Stimulated activated CD4-positive, alpha-beta T cell treated with anti-CD3 and anti-CD28 coated beads, Interleukin-1b, Interleukin-23, amount 100 ng/mL, for 48 hours (primary cell): ENCODE results near the gene CACNA2D4.

Experiments used
- DNase-seq: peaks from one replicate; pipeline ENCODE4 v3.0.0-alpha.2; 2020

CACNA2D4 gene

GRCh38 chr12:1917172-1918070 is 1.0 kb downstream of the CACNA2D4 start:
- no peak for DNase-seq

GRCh38 chr12:1916371-1917171 is 1.9 kb downstream of the CACNA2D4 start:
- DNase-seq, result no peak

- DNase-seq, result peak; percentile 19
Observed at GRCh38 chr12:1915082-1915968, 3.1 kb downstream of the CACNA2D4 start.

GRCh38 chr12:1914114-1914911 is 4.1 kb downstream of the CACNA2D4 start:
- DNase-seq, result no peak

GRCh38 chr12:1913377-1914113 is 4.9 kb downstream of the CACNA2D4 start:
- no peak for DNase-seq

- DNase-seq, result no peak
Observed at GRCh38 chr12:1912580-1913376, 5.7 kb downstream of the CACNA2D4 start.

GRCh38 chr12:1911598-1912575 is 6.6 kb downstream of the CACNA2D4 start:
- DNase-seq, result no peak

GRCh38 chr12:1910468-1910867 is 8.0 kb downstream of the CACNA2D4 start:
- DNase-seq, result no peak

GRCh38 chr12:1908758-1909157 is 9.7 kb downstream of the CACNA2D4 start:
- DNase-seq, result no peak

GRCh38 chr12:1907652-1908611 is 10.5 kb downstream of the CACNA2D4 start:
- peak; percentile 25 for DNase-seq

- no peak for DNase-seq
Observed at GRCh38 chr12:1906579-1906978, 11.9 kb downstream of the CACNA2D4 start.

GRCh38 chr12:1904875-1905274 is 13.6 kb downstream of the CACNA2D4 start:
- no peak for DNase-seq

- DNase-seq, result no peak
Observed at GRCh38 chr12:1896964-1897363, 21.5 kb downstream of the CACNA2D4 start.

GRCh38 chr12:1890810-1891209 is 27.6 kb downstream of the CACNA2D4 start:
- DNase-seq, result no peak

GRCh38 chr12:1890119-1890703 is 28.2 kb downstream of the CACNA2D4 start:
- DNase-seq, result no peak

- no peak for DNase-seq
Observed at GRCh38 chr12:1888923-1889322, 29.5 kb downstream of the CACNA2D4 start.

- no peak for DNase-seq
Observed at GRCh38 chr12:1886396-1887008, 31.9 kb downstream of the CACNA2D4 start.
